ENCODE results near the gene TINAG.
"Not testable (repeated sequence)": the region's sequence is repeated elsewhere in the genome, so short reads cannot be mapped to it uniquely, and the experiment has no call there.

TINAG gene

GRCh38 chr6:54310377-54311152 is 2.3 kb downstream of the TINAG start:
- no peak for DNase-seq

GRCh38 chr6:54315656-54316055 is 7.4 kb downstream of the TINAG start:
- DNase-seq, result no peak

GRCh38 chr6:54320871-54321270 is 12.6 kb downstream of the TINAG start:
- DNase-seq, result no peak

GRCh38 chr6:54327631-54328030 is 19.4 kb downstream of the TINAG start:
- DNase-seq, result no peak

DNA sequence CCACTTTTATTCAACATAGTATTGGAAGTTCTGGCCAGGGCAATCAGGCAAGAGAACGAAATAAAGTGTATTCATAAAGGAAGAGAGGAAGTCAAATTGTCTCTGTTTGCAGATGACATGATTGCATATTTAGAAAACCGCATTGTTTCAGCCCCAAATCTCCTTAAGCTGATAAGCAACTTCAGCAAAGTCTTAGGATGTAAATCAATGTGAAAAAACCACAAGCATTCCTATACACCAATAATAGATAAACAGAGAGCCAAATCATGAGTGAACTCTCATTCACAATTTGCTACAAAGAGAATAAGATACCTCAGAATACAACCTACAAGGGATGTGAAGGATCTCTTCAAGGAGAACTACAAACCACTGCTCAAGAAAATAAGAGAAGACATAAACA is 23.3 kb downstream of the TINAG start:
- not testable (repeated sequence) for DNase-seq

DNA sequence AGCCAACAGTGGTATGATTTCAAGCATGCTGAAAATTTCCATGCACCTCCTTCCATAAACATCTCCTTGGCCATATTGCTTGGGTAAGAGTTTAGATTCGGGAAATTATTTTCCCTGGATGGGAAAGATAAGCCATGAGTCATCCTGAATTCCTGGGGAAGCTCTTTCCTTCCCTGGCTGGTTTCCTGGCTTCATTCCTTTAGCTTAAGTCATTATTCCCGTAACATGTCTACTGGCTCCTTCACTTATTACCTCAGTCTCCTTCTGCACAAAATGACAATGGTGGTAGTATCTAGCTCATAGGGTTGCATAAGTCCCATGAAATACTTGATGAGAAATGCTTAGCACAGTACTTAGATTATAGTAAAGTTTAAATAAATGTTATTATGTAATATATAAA is 27.6 kb downstream of the TINAG start:
- no peak for DNase-seq

GRCh38 chr6:54353975-54354374 is 45.7 kb downstream of the TINAG start:
- DNase-seq, result no peak

DNA sequence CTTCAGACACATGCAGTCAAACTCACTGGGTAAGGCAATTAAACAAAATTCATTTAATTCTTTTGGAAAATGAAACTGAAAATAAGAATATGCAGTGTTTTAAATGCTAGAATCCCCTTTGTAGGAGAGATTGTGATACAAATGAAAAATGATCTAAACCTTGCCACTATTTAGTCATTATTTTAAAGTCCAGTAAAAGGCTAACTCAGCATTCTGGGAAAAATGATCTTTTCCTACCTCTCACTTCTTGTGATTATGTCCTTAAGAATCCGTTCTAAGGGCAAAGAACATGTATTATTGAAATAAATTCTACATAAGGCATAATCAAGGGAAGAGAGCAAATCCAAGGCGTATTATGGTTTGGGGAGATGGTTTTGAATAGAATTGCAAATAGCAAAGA is 46.4 kb downstream of the TINAG start:
- no peak for DNase-seq

- no peak for DNase-seq
Observed at GRCh38 chr6:54357141-54357540, 48.9 kb downstream of the TINAG start.

- DNase-seq, result no peak
Observed at GRCh38 chr6:54361188-54361587, 52.9 kb downstream of the TINAG start.

DNA sequence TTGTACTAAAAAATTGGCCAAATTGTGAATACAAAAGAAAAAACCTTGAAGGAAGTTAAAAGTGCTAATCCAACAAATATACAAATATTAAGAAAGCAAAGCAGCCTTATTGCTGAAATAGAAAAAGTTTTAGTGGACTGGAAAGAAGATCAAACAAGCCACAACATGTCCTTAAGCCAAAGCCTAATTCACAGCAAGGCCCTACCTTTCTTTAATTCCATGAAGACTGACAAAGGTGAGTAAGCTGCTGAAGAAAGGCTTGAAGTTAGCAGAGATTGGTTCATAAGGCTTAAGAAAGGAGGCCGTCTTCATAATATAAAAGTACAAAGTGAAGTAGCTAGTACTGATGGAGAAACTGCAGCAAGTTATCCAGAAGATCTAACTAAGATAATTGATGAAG is 53.5 kb downstream of the TINAG start:
- DNase-seq, result no peak

GRCh38 chr6:54366667-54367327 is 58.6 kb downstream of the TINAG start:
- DNase-seq, result no peak

GRCh38 chr6:54377776-54378175 is 69.5 kb downstream of the TINAG start:
- DNase-seq, result no peak

GRCh38 chr6:54386295-54386694 is 78.1 kb downstream of the TINAG start:
- no peak for DNase-seq

GRCh38 chr6:54390362-54390761 is 82.1 kb downstream of the TINAG start:
- no peak for DNase-seq

DNA sequence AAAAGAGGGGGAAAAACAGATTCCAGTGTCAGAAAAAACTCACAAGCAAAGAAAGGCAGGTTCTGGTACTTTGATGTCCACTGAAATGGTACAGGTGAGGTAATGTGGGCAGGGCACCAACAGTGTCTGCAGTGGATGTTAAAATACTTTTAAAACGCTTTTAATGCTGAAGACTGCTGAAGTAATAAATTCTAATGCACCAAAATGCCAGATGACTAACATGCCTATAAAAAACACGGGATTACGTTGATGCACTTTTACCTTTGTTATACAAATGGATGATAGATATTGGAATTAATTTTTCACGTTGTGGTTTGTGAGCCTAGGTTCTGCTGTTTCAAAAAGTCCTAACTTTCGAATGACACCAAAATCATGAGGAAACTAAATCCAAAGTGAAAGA is 83.3 kb downstream of the TINAG start:
- DNase-seq, result no peak

GRCh38 chr6:54403096-54403495 is 94.9 kb downstream of the TINAG start:
- DNase-seq, result no peak

GRCh38 chr6:54404791-54405190 is 96.5 kb downstream of the TINAG start:
- no peak for DNase-seq

- no peak for DNase-seq
Observed at GRCh38 chr6:54411767-54412166, 103.5 kb downstream of the TINAG start.

- DNase-seq, result no peak
Observed at GRCh38 chr6:54415517-54415916, 107.3 kb downstream of the TINAG start.

- no peak for DNase-seq
Observed at GRCh38 chr6:54419885-54420284, 111.6 kb downstream of the TINAG start.

- DNase-seq, result no peak
Observed at GRCh38 chr6:54426995-54427394, 118.8 kb downstream of the TINAG start.

DNA sequence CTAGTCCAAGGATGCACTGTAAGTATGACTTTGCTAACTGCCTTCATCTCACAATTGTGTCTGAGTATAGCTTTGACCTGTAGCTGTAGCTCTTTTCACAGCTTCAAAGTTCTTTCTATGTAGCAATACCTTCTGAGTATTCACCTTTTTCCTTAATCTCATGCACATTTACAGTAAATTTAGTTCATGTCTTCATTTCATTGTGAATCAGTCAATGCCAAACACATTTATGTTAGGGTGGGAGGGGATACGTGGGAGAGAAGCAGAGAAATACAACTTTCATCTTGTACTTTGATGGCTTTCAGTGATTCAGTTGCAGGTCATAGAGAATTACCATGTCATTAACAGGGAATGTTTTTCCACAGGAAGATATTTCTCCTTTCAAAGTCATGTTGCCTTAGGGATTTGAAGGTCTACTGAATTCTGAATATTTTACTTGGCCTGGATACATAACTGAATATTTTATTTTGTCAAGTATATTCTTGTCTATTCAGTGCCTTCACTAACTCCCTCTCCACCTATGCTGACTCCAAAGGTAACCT is 119.2 kb downstream of the TINAG start:
- DNase-seq, result no peak

DNA sequence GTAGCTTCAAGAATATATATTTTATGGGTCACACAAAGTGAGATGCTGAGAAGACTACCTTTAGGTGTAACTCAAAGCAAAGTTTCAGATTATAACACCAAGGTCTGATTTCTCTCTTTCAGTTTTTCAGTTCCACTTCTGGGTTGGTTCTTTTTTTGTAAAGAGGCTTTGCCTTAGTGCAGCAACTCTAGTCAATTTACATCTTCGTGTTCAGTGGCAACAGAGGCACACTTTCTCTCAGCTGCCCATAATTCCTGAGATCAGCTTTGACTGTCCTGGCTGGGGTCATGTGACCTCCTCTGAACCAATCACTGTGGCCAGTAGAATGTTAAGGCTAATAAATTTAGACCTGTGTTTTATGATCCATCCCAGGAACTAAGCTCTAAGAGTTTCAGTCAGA is 120.2 kb downstream of the TINAG start:
- no peak for DNase-seq

All from activated CD4-positive, alpha-beta T cell treated with anti-CD3 and anti-CD28 coated beads for 4 hours (primary cell).